ENCODE results near the gene ADAM12. TPM values are rescaled to one million over a fixed set of nuclear protein-coding genes. Genes with fewer than 3 reads are reported as not detected.

Gene ADAM12
- total RNA-seq, 1 experiment from 2014 or later: not detected

DNA sequence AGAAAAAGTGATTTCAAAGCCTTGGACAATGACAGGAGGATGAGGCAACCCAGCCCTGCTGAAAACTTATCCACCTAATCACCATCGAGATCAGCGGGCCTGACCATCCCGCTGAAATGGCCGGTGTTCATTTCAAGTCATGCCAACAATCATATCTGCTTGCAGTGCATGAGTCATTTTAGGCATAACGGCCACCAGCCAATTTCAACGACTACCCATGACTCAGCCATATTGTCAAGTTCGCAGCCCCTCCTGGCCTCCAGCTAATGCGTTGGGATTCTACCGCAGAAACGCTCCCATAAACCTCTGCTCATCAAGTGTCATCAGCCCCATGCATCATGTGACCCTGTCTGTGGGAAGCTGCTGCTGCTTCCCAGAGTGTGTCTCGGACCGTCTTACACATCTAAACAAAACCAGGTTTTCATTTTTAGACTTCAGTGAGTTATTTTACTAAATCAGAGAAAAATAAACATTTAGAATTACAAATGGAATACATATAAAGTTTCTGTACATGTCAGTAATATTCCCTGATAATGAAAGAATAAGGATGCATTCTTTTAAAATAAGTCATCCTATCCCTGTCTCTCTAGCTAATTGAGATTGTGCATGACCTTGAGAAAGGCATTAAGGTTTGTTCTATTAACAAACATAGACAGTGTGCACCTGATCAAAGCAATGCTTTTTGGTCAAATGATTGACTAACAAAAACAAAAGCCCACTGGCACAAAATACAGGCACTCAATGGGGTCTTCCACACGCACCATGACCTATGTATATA lies 188.9 kb downstream of the ADAM12 start:
- ATAC-seq (peak; percentile 57), DNase-seq (ENCODE audit: low read depth, low spot score) (peak; percentile 26)
- ChIA-PET POLR2A (no interaction called here), RAD21 (ENCODE audit: low non-redundant PET in 1 of 2, low total read pairs in 2 of 2, uncharacterized antibody in 2 of 2, unreplicated experiment in 2 of 2) (no interaction called here), CTCF (no interaction called here)
- Histone ChIP-seq H3K4me2 (ENCODE audit: low read length) (peak overlapping the region; percentile 39), H3K79me2 (ENCODE audit: insufficient read depth, low read length) (no peaks in the 10 kb centered on the region), H3K4me1 (ENCODE audit: control insufficient read depth in 1 of 2, insufficient read depth in 2 of 2, low read length in 2 of 2) (peaks cover 0 to 18% of the 10 kb centered on the region in 2 experiments; a peak in 2 of 4 replicates), H3K9me2 (ENCODE audit: insufficient read depth) (no peaks in the 10 kb centered on the region; the same call in 1 of the 2 replicates), H3K9me3 (ENCODE audit: control insufficient read depth in 1 of 2, insufficient read depth in 1 of 2, low read depth in 1 of 2, low read length in 2 of 2) (no peaks in the 10 kb centered on the region), H3K36me3 (ENCODE audit: control insufficient read depth in 1 of 2, insufficient read depth in 2 of 2, low read length in 2 of 2) (no peaks in the 10 kb centered on the region), H3K27ac (ENCODE audit: low read depth, low read length) (no peak overlapping the region), H3K27me3 (ENCODE audit: insufficient read depth, low read length) (no peaks in the 10 kb centered on the region), H4K20me1 (ENCODE audit: insufficient read depth) (no peaks in the 10 kb centered on the region), H3K4me3 (replicated peaks in 1 of 2; ENCODE audit: low read depth in 1 of 2, low read length in 2 of 2) (no peak overlapping the region), H2AFZ (ENCODE audit: low read depth, low read length, poor library complexity, severe bottlenecking) (peak overlapping the region; percentile 49), H3K9ac (ENCODE audit: low read length) (no peak overlapping the region)
- intact Hi-C loops (cut with micrococcal nuclease): no loop called here
- no TSS peak for BruUV-seq (replicated peaks)
- TF ChIP-seq ATF3 (IDR thresholded peaks at IDR 0.05) (no peak), ZBTB33 (IDR thresholded peaks at IDR 0.05; ENCODE audit: extremely low read depth, insufficient replicate concordance, low read length) (no peak), TCF7L2 (IDR thresholded peaks at IDR 0.05; ENCODE audit: borderline replicate concordance, extremely low read depth, insufficient read depth, insufficient read length) (peak; percentile 80), ELF1 (IDR thresholded peaks at IDR 0.05; ENCODE audit: borderline replicate concordance, low read depth) (no peak), SRF (IDR thresholded peaks at IDR 0.05; ENCODE audit: low read depth) (no peak), EZH2phosphoT487 (IDR thresholded peaks at IDR 0.05; ENCODE audit: borderline replicate concordance) (no peak), ZNF274 (IDR thresholded peaks at IDR 0.05; ENCODE audit: low read depth, low read length) (no peak), YY1 (IDR thresholded peaks at IDR 0.05; ENCODE audit: extremely low read depth, insufficient replicate concordance, low read depth, low read length) (no peak), ZFX (IDR thresholded peaks at IDR 0.05) (no peak), POLR2AphosphoS5 (IDR thresholded peaks at IDR 0.05; ENCODE audit: low read depth, low read length) (no peak), CTCF (IDR thresholded peaks at IDR 0.05 in 2 of 3, conservative IDR thresholded peaks at IDR 0.05 in 1 of 3; ENCODE audit: borderline replicate concordance in 1 of 3, insufficient read depth in 1 of 3, low read depth in 2 of 3, low read length in 2 of 3) (no peak), EZH2 (IDR thresholded peaks at IDR 0.05) (no peak), CBX3 (IDR thresholded peaks at IDR 0.05; ENCODE audit: low read depth) (0 out of 2 replicates have a peak, but pooled peaks have one; percentile 58), SP1 (IDR thresholded peaks at IDR 0.05; ENCODE audit: low read depth) (0 out of 2 replicates have a peak, but pooled peaks have one; percentile 18), SIN3A (IDR thresholded peaks at IDR 0.05; ENCODE audit: low read depth) (no peak), POLR2A (IDR thresholded peaks at IDR 0.05; ENCODE audit: borderline replicate concordance, extremely low read depth, insufficient read depth, insufficient read length) (no peak), RAD21 (IDR thresholded peaks at IDR 0.05; ENCODE audit: low read depth) (no peak)
- TF ChIP-seq, protein P1, sequence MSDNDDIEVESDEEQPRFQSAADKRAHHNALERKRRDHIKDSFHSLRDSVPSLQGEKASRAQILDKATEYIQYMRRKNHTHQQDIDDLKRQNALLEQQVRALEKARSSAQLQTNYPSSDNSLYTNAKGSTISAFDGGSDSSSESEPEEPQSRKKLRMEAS (IDR thresholded peaks at IDR 0.05): peak; percentile 51; the same call in 1 of the 2 replicates
- TF ChIP-seq, protein P2, sequence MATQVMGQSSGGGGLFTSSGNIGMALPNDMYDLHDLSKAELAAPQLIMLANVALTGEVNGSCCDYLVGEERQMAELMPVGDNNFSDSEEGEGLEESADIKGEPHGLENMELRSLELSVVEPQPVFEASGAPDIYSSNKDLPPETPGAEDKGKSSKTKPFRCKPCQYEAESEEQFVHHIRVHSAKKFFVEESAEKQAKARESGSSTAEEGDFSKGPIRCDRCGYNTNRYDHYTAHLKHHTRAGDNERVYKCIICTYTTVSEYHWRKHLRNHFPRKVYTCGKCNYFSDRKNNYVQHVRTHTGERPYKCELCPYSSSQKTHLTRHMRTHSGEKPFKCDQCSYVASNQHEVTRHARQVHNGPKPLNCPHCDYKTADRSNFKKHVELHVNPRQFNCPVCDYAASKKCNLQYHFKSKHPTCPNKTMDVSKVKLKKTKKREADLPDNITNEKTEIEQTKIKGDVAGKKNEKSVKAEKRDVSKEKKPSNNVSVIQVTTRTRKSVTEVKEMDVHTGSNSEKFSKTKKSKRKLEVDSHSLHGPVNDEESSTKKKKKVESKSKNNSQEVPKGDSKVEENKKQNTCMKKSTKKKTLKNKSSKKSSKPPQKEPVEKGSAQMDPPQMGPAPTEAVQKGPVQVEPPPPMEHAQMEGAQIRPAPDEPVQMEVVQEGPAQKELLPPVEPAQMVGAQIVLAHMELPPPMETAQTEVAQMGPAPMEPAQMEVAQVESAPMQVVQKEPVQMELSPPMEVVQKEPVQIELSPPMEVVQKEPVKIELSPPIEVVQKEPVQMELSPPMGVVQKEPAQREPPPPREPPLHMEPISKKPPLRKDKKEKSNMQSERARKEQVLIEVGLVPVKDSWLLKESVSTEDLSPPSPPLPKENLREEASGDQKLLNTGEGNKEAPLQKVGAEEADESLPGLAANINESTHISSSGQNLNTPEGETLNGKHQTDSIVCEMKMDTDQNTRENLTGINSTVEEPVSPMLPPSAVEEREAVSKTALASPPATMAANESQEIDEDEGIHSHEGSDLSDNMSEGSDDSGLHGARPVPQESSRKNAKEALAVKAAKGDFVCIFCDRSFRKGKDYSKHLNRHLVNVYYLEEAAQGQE (IDR thresholded peaks at IDR 0.05; ENCODE audit: low read depth): no peak
